Breast epithelium (tissue), 3 donors: ENCODE measurements around the gene TMCC1.

Experiments
- CTCF ChIP-seq, 3 donors: fragments of 450-650 bp; IDR thresholded peaks; one replicate each; pipeline ENCODE4 v1.5.1; 2016 to 2017; ENCODE audit warnings: antibody characterized with exemption in 3 of 3, mild to moderate bottlenecking in 3 of 3, moderate library complexity in 3 of 3
- POLR2A ChIP-seq: fragments of 450-650 bp; IDR thresholded peaks from one replicate; pipeline ENCODE4 v1.6.1; 2016; ENCODE audit warnings: antibody characterized with exemption, mild to moderate bottlenecking, moderate library complexity
- POLR2AphosphoS5 ChIP-seq, 3 donors: sonication (generic); formaldehyde crosslinking; IDR thresholded peaks; one replicate each; pipeline ENCODE4 v1.6.1; 2017; ENCODE audit warnings: antibody characterized with exemption in 3 of 3

- TF ChIP-seq CTCF (IDR thresholded peaks at IDR 0.05), result no peak
- no peak for TF ChIP-seq POLR2A
- no peak for TF ChIP-seq POLR2AphosphoS5 (IDR thresholded peaks at IDR 0.05)
Observed at GRCh38 chr3:129740090-129740489, 153.4 kb downstream of the TMCC1 start.
